GM12873 (cell line): Measurements from ENCODE around the gene PGS1.

ENCODE experiments used
- TF ChIP-seq, protein P1 (sequence below): IDR thresholded peaks from 2 replicates; pipeline ENCODE4 v1.5.1; 2012; ENCODE audit warnings: low read depth, mild to moderate bottlenecking, moderate library complexity, low read length, control low read depth; ENCODE audit not compliant: insufficient read depth; ENCODE audit errors: missing control alignments

PGS1 gene

GRCh38 chr17:78396441-78397337 is 18.2 kb downstream of the PGS1 start:
- TF ChIP-seq, protein P1, sequence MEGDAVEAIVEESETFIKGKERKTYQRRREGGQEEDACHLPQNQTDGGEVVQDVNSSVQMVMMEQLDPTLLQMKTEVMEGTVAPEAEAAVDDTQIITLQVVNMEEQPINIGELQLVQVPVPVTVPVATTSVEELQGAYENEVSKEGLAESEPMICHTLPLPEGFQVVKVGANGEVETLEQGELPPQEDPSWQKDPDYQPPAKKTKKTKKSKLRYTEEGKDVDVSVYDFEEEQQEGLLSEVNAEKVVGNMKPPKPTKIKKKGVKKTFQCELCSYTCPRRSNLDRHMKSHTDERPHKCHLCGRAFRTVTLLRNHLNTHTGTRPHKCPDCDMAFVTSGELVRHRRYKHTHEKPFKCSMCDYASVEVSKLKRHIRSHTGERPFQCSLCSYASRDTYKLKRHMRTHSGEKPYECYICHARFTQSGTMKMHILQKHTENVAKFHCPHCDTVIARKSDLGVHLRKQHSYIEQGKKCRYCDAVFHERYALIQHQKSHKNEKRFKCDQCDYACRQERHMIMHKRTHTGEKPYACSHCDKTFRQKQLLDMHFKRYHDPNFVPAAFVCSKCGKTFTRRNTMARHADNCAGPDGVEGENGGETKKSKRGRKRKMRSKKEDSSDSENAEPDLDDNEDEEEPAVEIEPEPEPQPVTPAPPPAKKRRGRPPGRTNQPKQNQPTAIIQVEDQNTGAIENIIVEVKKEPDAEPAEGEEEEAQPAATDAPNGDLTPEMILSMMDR = no peak

- TF ChIP-seq, protein P1 = no peak
These were observed 19.2 kb downstream of the PGS1 start for GRCh38 chr17:78397681-78398101.

DNA sequence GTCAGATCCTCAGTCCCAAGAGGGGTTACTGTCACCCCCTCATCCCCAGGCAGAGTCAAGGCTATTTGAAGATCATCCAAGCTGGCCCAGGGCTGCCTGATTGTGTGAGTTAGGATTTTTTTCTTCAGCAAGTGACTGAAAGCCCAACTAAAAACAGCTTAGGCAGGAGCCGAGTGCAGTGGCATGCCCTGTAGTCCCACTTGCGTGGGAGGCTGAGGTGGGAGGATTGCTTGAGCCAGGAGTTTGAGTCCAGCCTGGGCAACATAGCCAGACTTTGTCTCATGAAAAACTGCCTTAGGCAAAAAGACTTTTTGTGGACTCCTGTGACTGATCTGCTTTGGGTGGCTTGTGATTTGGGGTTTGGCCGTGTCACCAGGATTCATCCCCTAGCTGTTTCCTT is 19.9 kb downstream of the PGS1 start:
- TF ChIP-seq, protein P1 = no peak

- TF ChIP-seq, protein P1 = no peak
These were observed 20.7 kb downstream of the PGS1 start for GRCh38 chr17:78399028-78399692.

DNA sequence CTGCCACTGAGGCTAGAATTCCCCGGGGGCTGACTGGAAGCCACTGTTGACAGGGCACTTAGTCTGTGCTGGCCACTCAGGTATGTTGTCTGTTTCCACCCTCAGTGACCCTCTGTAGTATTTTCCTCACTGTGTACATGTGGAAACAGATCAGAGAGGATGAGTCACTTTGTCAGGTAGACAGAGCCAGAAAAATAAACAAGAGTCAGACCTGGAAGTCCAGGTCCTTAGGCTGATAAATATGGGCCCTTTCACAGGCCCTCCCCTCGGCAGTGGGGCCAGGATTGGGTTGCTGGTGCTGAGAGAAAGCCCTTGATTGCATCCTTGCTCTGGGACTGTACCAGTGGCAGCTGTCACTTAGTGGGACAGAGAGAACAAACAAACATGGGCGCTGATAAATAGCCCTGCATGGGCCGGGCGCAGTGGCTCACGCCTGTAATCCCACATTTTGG is 21.3 kb downstream of the PGS1 start:
- TF ChIP-seq, protein P1 = no peak

- TF ChIP-seq, protein P1 = no peak
These were observed 22.3 kb downstream of the PGS1 start for GRCh38 chr17:78400581-78401240.

DNA sequence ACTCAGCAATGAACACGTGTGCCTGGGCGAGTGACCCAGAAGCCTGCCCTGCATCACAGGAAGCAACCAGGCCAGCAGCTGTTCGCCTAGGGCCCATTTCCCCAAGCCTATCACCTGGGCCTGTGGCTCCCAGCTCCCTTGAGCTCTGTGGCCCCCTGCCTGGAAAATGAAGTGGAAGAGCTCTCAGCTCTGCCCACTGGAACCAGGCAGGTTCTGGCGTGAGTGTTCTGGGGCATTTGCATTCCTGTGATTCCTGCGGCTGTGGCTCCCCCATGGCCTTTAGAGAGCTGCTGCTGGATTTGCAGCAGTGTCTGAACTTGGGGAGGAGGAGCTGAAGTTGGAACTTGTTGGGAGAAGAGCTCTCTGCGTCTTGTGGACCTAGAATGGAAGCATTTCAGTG is 22.8 kb downstream of the PGS1 start:
- TF ChIP-seq, protein P1 = no peak
